Activated naive CD8-positive, alpha-beta T cell treated with anti-CD3 and anti-CD28 coated beads, Interleukin-2, amount 50 U/mL, for 24 hours (primary cell): ENCODE data around the gene NUP50.
A peak's percentile ranks its signal among the peaks of the same experiment; 100 is the strongest.

ENCODE experiments used
- ATAC-seq: fragments of 150-1000 bp; cut with Tn5 transposase; one replicate; pipeline ENCODE4 v1.10.0; 2021
- DNase-seq: peaks from one replicate; pipeline ENCODE4 v3.0.0; 2021
- H3K27ac Mint-ChIP-seq: one replicate; pipeline ENCODE4 v1.8.0; 2021; ENCODE audit warnings: mild to moderate bottlenecking, mixed read lengths
- H3K27me3 Mint-ChIP-seq: one replicate; pipeline ENCODE4 v1.8.0; 2021; ENCODE audit warnings: mixed read lengths
- H3K36me3 Mint-ChIP-seq: one replicate; pipeline ENCODE4 v1.8.0; 2021; ENCODE audit warnings: low read depth, mixed read lengths
- H3K4me1 Mint-ChIP-seq: one replicate; pipeline ENCODE4 v1.8.0; 2021; ENCODE audit warnings: mixed read lengths
- H3K4me3 Mint-ChIP-seq: one replicate; pipeline ENCODE4 v1.8.0; 2021; ENCODE audit warnings: mild to moderate bottlenecking, moderate library complexity, mixed read lengths
- H3K9me3 Mint-ChIP-seq: one replicate; pipeline ENCODE4 v1.8.0; 2021; ENCODE audit warnings: mixed read lengths

Gene NUP50

GRCh38 chr22:45233386-45233785, 69.7 kb downstream of the NUP50 start:
- Mint-ChIP-seq H3K9me3 (no peaks in the 10 kb centered on the region), H3K27ac (no peak overlapping the region), H3K4me3 (no peak overlapping the region), H3K27me3 (no peaks in the 10 kb centered on the region), H3K4me1 (peaks cover 33% of the 10 kb centered on the region), H3K36me3 (no peaks in the 10 kb centered on the region)
- DNase-seq (no peak), ATAC-seq (no peak)

DNA sequence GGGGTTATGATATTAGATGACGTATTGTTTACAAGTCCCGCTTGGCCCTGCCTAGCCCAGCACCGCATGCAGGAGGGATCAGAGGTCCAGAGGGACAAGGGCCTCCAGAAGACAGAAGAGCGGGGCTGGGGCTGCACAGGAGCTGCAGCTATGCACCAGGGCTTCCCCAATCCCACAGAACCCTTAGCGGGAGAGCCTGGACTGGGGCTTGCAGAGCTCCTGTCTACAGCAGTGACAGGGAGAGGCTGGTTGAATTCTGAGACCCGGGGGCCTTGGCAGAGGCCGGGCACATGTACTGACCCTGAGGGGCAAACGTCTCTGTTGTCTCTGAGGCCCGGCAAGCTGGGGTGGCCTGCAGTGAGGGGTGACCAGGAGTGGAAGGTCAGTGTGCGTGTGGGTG, 70.1 kb downstream of the NUP50 start:
- H3K36me3 Mint-ChIP-seq: no peaks in the 10 kb centered on the region
- H3K4me1 Mint-ChIP-seq: peaks cover 34% of the 10 kb centered on the region
- DNase-seq (no peak), ATAC-seq (no peak)
- H3K27me3 Mint-ChIP-seq: no peaks in the 10 kb centered on the region
- no peaks in the 10 kb centered on the region for H3K9me3 Mint-ChIP-seq
- H3K27ac Mint-ChIP-seq: no peak overlapping the region
- no peak overlapping the region for H3K4me3 Mint-ChIP-seq

GRCh38 chr22:45235101-45235777, 71.5 kb downstream of the NUP50 start:
- peak; percentile 38 for DNase-seq
- H3K27ac Mint-ChIP-seq: no peak overlapping the region

DNA sequence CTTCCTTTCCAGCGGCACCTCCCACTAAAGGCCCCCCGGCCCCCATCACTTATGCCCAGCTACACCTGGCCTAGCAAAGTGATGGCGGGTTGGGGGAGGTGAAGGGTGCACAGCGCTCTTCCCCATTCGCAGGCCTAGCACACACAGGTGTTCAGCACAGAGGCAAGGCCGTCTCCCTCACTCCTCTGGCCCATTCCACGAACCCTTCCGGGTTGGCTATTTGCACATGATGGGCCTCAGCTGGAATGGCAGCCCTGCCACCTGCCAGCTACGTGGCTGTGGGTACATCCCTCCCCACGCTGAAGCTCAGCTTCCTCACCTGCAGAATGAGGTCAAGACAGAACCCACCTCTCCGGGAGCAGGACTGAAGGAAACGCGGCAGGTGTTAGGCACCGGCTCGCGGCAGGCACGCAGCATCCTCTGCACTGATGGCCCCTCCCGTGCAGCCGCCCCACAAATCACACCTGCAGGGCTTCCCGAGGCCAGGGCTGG, 72.2 kb downstream of the NUP50 start:
- Mint-ChIP-seq H3K36me3 (no peaks in the 10 kb centered on the region), H3K4me3 (no peak overlapping the region), H3K4me1 (peaks cover 45% of the 10 kb centered on the region), H3K9me3 (no peaks in the 10 kb centered on the region), H3K27ac (no peak overlapping the region), H3K27me3 (no peaks in the 10 kb centered on the region)
- DNase-seq (no peak), ATAC-seq (no peak)

More at GRCh38 chr22:45235101-45235777, 71.5 kb downstream of the NUP50 start:
- H3K4me1 Mint-ChIP-seq: peaks cover 44% of the 10 kb centered on the region
- H3K27me3 Mint-ChIP-seq: no peaks in the 10 kb centered on the region
- ATAC-seq: peak; percentile 44
- H3K9me3 Mint-ChIP-seq: no peaks in the 10 kb centered on the region
- H3K36me3 Mint-ChIP-seq: no peaks in the 10 kb centered on the region
- H3K4me3 Mint-ChIP-seq: no peak overlapping the region

DNA sequence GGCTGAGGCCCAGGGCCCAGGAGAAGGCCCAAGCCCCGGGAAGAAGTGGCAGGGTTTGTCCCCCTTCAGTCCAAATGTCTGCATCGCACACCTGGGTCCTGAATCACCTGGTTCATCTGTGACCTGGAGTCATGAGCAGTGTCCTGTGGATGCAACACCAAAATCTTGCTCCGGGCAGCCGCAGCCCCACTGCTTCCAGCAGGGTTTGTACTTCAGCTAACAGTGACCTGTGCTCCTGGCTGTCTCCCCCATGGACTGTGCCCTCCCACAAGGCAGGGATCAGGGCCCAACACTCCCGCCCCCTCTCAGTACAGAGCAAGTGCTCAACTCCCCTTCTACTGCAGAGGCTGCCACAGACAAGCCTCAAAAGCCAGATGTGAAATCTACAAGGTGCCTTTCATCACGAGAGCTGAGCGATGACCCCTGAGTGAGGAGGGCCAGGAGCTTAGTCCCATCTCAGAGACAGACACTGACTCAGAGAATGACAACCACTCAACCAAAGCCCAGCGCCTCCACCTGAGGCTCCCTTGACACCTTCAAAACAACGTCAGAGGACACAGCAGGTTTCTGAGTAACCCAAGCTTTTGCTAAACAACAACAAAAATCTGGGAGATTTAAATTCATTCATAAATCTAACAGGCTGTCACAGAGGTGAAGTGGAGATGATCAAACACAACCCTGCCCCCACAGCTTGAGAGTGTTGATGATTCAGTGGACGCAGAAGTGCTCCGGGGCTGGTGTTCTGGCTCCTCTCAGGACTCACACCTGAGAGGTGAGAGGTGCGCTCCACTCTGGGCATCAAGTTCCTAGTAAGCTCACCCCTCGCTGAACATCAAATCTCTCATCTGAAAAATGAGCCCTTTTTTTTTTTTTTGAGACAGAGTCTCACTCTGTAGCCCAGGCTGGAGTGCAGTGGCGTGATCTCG, 73.6 kb downstream of the NUP50 start:
- DNase-seq (no peak), ATAC-seq (no peak)
- peaks cover 55% of the 10 kb centered on the region for H3K4me1 Mint-ChIP-seq
- H3K4me3 Mint-ChIP-seq: no peak overlapping the region
- H3K27ac Mint-ChIP-seq: no peak overlapping the region
- no peaks in the 10 kb centered on the region for H3K27me3 Mint-ChIP-seq
- no peaks in the 10 kb centered on the region for H3K36me3 Mint-ChIP-seq
- H3K9me3 Mint-ChIP-seq: no peaks in the 10 kb centered on the region
